AG10803 (cell line): ENCODE measurements around the gene FBF1.

Experiments
- DNase-seq: peaks from one replicate; pipeline ENCODE4 v3.0.0; 2010; ENCODE audit warnings: low read depth
- H3K4me3 ChIP-seq: 2 replicates; pipeline ENCODE4 v1.5.1; 2011; ENCODE audit warnings: mild to moderate bottlenecking, low read length, control low read depth
- TF ChIP-seq, protein P1 (sequence below): conservative IDR thresholded peaks from 2 replicates; pipeline ENCODE4 v1.5.1; 2011; ENCODE audit warnings: mild to moderate bottlenecking, low read length, control low read depth, inconsistent platforms

The FBF1 gene, protein sequence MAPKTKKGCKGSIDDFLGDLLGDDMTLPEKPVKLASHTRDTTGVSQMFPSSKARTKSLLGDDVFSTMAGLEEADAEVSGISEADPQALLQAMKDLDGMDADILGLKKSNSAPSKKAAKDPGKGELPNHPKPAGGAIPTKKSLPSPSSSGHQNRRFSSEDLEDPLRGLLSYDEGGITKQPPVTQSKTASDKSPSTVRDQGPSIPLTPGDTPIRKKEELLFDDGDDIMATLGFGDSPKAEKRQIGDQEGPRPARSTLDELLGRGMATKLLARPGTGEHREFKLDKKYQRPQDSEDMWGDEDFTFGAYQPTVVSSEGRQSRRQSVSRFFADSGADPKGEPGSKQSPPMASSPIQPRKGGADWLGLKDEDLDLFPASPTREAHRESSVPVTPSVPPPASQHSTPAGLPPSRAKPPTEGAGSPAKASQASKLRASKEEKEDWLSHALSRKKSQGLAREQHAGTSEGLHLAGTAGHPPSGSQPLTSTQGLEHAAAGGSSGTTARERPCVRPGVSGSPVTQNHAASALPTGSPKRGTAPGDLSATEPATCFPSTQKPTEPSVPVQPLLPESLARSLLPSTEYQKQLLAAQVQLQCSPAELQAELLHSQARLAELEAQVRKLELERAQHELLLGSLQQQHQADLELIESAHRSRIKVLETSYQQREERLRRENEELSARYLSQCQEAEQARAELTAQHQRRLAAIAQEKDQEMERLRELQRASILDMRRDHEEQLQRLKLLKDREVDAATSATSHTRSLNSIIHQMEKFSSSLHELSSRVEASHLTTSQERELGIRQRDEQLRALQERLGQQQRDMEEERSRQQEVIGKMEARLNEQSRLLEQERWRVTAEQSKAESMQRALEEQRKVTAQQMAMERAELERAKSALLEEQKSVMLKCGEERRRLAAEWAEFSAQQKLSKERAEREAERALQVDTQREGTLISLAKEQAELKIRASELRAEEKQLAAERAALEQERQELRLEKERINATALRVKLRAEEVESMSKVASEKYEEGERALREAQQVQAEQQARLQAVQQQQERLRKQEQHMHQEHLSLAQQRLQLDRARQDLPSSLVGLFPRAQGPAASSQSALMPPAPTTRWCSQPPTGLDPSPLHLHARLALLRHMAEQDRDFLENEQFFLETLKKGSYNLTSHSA

DNA sequence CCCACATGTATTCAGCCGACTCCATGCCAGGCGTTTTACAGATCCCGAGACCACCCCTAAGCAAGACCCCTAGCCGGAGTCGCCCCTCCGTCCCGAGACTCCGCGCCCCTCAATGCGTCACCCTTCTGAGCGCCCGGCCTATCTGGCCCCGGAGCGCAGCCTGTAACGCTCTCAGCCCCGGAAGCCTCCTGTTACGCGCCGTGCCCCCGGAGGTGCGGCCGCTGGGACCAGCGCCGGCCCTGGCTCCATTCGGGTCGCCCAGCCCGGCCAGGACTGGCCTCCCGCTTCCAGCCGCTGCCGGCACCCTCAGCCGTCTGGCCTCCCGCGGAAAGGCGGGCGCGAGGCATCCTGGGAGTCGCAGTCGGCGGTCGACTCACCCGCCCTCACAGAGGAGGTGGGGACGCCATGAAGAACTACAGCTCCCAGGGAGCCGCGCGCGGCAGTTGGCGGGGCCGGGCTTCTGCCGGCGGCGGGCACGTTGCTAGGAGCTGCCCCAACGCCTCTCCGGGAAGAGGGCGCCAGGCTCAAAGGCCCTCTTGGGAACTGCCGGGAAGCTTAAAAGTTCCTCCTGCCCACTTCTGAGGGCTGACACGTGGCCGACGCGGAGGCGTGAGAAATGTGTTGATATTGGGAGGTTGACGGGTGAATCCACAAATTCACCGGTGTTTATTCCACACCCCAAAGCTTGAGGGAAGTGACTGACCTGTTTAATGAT is at the start of gene FBF1:
Gene FBF1 (minus strand): TSS at position 316 of the 715 bp plus-strand sequence. CDS start 2,893 bp downstream, outside the sequence.
- H3K4me3 ChIP-seq, result peak within 1 kb of the TSS; percentile 79
- DNase-seq, result peak; percentile 93
- TF ChIP-seq, protein P1, sequence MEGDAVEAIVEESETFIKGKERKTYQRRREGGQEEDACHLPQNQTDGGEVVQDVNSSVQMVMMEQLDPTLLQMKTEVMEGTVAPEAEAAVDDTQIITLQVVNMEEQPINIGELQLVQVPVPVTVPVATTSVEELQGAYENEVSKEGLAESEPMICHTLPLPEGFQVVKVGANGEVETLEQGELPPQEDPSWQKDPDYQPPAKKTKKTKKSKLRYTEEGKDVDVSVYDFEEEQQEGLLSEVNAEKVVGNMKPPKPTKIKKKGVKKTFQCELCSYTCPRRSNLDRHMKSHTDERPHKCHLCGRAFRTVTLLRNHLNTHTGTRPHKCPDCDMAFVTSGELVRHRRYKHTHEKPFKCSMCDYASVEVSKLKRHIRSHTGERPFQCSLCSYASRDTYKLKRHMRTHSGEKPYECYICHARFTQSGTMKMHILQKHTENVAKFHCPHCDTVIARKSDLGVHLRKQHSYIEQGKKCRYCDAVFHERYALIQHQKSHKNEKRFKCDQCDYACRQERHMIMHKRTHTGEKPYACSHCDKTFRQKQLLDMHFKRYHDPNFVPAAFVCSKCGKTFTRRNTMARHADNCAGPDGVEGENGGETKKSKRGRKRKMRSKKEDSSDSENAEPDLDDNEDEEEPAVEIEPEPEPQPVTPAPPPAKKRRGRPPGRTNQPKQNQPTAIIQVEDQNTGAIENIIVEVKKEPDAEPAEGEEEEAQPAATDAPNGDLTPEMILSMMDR, result no peak

DNA sequence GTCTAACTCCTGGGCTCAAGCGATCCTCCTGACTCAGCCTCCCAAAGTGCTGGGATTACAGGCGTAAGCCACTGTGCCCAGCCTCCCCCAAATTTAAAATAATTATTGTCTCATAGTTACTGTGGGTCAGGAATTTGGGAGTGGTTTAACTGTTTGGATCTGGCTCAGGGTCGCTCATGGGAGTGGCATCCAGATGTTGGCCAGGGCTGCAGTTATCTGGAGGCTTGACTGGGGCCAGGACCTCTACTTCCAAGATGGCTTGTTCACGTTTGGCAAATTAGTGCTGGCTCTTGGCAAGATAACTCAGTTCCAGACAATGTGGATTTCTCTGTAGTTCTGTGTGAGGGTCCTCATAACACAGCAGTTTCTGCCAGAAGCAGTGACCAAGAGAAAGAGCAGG is 46.2 kb upstream of the FBF1 start:
- H3K4me3 ChIP-seq, result no peak overlapping the region
- no peak for DNase-seq
- TF ChIP-seq, protein P1, result no peak

DNA sequence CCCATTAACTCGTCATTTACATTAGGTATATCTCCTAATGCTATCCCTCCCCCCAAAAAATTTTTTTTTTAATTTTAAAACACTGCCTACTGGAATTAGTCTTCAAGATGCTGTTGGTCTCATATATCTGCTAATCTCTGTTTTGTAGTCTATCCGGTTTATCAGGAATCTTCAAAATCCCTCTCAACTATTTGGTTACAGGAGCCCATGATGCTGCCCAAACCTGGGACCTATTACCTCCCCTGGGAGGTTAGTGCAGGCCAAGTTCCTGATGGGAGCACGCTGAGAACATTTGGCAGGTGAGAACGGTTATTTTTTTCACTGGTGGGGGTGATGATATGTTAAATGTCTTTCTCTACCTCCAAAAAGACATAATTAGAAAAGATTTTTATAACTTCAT is 45.1 kb upstream of the FBF1 start:
- no peak for DNase-seq
- TF ChIP-seq, protein P1, result no peak
- H3K4me3 ChIP-seq, result no peak overlapping the region

DNA sequence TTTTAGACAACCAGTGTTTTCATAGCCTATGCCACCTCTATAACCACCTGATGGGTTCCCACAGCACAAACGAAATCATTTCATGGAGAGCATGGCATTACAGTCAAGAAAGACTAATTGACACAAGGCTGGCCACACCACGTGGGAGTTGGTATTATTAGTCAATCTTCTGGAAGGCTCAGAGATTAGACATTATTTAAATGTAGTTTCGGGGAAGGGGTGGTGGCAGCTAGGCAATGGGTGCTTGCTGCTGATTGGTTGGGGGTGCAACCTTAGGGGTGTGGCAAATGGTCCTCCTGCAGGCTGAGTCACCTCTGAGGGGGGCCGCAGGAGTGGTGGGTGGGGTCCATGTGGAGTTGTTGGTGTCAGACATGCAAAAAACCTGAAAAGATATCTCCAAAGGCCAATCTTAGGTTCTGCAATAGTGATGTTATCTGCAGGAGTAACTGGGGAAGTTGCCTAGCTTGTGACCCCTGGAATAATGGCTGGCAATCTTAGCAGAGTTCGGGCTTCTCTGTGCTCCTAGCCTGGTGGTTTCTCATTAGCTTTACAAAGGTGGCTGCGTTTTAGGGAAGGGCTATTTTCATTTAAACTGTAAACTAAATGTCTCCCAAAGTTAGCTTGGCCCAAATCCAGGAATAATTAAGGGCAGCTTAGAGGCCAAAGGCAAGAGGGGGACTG is 42.8 kb upstream of the FBF1 start:
- TF ChIP-seq, protein P1, result no peak
- H3K4me3 ChIP-seq, result no peak overlapping the region

DNA sequence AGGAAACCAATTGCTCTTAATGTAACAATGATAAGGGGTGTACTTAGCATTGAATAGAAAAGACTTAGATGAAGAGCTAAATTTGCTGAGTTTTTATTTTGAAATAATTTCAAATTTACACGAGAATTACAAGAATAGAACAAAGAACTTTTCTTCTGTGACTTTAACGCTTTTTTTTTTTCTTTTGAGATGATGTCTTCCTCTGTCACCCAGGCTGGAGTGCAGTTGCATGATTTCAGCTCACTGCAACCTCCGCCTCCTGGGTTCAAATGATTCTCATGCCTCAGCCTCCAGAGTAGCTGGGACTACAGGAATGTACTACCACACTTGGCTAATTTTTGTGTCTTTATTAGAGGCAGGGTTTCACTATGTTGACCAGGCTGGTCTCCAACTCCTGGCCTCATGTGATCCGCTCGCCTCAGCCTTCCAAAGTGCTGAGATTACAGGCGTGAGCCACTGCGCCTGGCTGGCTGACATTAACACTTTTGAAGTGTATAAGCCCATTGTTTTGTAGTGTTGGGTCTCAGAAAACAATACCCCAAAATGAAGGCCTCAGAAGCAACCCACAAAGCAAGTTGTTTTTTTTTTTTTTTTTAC is 40.3 kb upstream of the FBF1 start:
- no peak overlapping the region for H3K4me3 ChIP-seq
- TF ChIP-seq, protein P1, result no peak
- DNase-seq, result peak; percentile 52

More for the DNA sequence above, 42.8 kb upstream of the FBF1 start:
- peak; percentile 37 for DNase-seq
